Heart left ventricle (tissue), 16 donors: ENCODE measurements around the gene PLEKHA6. TPM values are rescaled to one million over a fixed set of nuclear protein-coding genes. Genes with fewer than 3 reads are reported as not detected.

Source experiments
- ATAC-seq, 4 donors: fragments of 200-7000 bp; cut with Tn5 transposase; one replicate each; pipeline ENCODE4 v1.9.1; 2020 to 2022; ENCODE audit warnings: moderate library complexity in 4 of 4, mild to moderate bottlenecking in 3 of 4, moderate number of reproducible peaks in 1 of 4
- DNase-seq, 5 donors: peaks; one replicate each; pipeline ENCODE4 v3.0.0-alpha.2; 2020
- H3K27ac ChIP-seq, 12 donors: fragments of 200-600 bp; sonication (generic) in 4 of 12; one replicate each; pipeline versions ENCODE4 v1.5.0 to v1.8.0; 2016 to 2022; ENCODE audit warnings: mild to moderate bottlenecking in 2 of 12
- H3K27me3 ChIP-seq, 9 donors: fragments of 200-600 bp; sonication (generic) in 2 of 9; one replicate each; pipeline versions ENCODE4 v1.5.1 to v1.8.0; 2016 to 2022; ENCODE audit warnings: mild to moderate bottlenecking in 3 of 9
- H3K36me3 ChIP-seq, 9 donors: fragments of 200-600 bp; sonication (generic) in 2 of 9; one replicate each; pipeline versions ENCODE4 v1.5.0 to v1.8.0; 2018 to 2022; ENCODE audit warnings: mild to moderate bottlenecking in 2 of 9
- H3K4me1 ChIP-seq, 12 donors: fragments of 200-600 bp; sonication (generic) in 4 of 12; one replicate each; pipeline versions ENCODE4 v1.5.0 to v1.8.0; 2016 to 2022; ENCODE audit warnings: mild to moderate bottlenecking in 3 of 12
- H3K4me3 ChIP-seq, 12 donors: fragments of 200-600 bp; sonication (generic) in 4 of 12; one replicate each; pipeline versions ENCODE4 v1.5.0 to v1.8.0; 2017 to 2022; ENCODE audit warnings: mild to moderate bottlenecking in 9 of 12, moderate library complexity in 4 of 12
- H3K9me3 ChIP-seq, 12 donors: fragments of 200-600 bp; sonication (generic) in 4 of 12; one replicate each; pipeline versions ENCODE4 v1.5.0 to v1.8.0; 2016 to 2022; ENCODE audit warnings: mild to moderate bottlenecking in 1 of 12
- POLR2A ChIP-seq, 2 donors: fragments of 450-650 bp; IDR thresholded peaks; one replicate each; pipeline ENCODE4 v1.6.1; 2017; ENCODE audit warnings: antibody characterized with exemption in 2 of 2, mild to moderate bottlenecking in 2 of 2, moderate library complexity in 2 of 2
- WGBS, 4 donors: extraction: QIAGEN DNeasy Blood & Tissue Kit in 2 of 4; methylation state at CpG; one replicate each; pipeline versions ENCODE4 v1.1.5 to v1.1.7; 2013 to 2018; 5-methylcytosine and 5-hydroxymethylcytosine counted together
- intact Hi-C, 10 donors: fragments of 100-400 bp; cut with DNase I; formaldehyde crosslinking; loops; one replicate each; pipeline versions ENCODE4 v1.11.1 to v1.14.2; 2022
- polyA plus RNA-seq, 2 donors: library from polyadenylated mRNA; stranded (reverse); fragments of 200-250 nt; gene quantifications; one replicate each; pipeline ENCODE4 v1.2.3, GENCODE V29; 2013
- total RNA-seq, 9 donors: library from RNA; depleted of rRNA in 2 of 9; stranded (reverse); fragments of >200 nt in 2 of 9; fragmentation: NEBNext Ultra II Directional in 3 of 9; extraction: Animal tissue kit (Norgen Biotek cat#: 25700) in 3 of 9; gene quantifications; one replicate each; pipeline versions ENCODE4 v1.1.0 to v1.2.4, GENCODE V29; 2016 to 2023
- TF ChIP-seq, protein P1 (sequence below), 12 donors: fragments of 200-600 bp; sonication (generic) in 4 of 12; IDR thresholded peaks; one replicate each; pipeline versions ENCODE4 v1.5.0 to v1.8.0; 2018 to 2022; ENCODE audit warnings: antibody characterized with exemption in 12 of 12, mild to moderate bottlenecking in 5 of 12
- donor health status: ischemic (EF 13 %, LVEDD 7.1; RV severe dilation, severe dysfunction).
- donor health status: healthy with polysubstance abuse.
- donor health status: DM: no; HTN: yes; CAD: no.
- donor health status: DM: no; HTN: no; CAD: no.
- donor health status: ischemic (EF 25% LVEDD 6.9; RV normal size, moderate dysfunction).
- donor health status: ischemic (EF 25% LVEDD 5.7; RV mildly dilated, moderate dysfunction).
- donor health status: healthy.
- donor health status: DM: yes; HTN: yes; CAD: no.
- donor health status: ischemic (EF 35%, LVEDD 5.7; RV mildly dilated, moderate dysfunction).
- donor health status: nonischemic (EF 11% LVEDD 7.7; RV severe dilation, severe dysfunction).
- donor health status: DM: yes; HTN: yes; CAD: no.
- donor health status: PGD.
- donor health status: ischemic (EF 29% LVEDD 5.4; RV normal size, mild dysfunction).
- donor health status: nonischemic (EF 23%, LVEDD 6.1; RV moderate dilation, normal function).

The PLEKHA6 gene
- total and polyA plus RNA-seq, 11 donors: 5.2 to 33.2 (median 18.9) TPM

DNA sequence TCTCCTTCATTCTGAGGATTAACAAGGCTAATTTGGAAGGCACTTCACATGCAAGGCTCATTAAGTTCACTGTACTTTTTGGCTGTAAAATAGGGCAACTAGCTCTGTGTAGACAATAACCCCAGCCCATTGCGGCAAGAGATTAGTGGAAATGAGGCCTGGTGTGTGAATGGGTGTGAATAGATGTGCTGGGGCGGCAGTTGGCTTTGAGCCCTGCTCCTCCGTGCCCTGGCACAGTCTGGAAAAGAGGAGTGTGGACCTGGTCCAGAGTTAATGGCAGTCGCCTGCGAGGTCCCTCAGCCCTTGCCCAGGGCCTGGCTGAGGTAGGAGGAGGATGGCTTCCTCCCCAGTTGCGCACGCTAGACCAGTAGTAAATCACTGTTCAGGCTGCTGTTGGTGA lies 168.3 kb downstream of the PLEKHA6 start:
- peaks cover 0 to 13% (median 0%) of the 10 kb centered on the region in 12 donors for H3K4me1 ChIP-seq
- ATAC-seq (no peak), DNase-seq (no peak)
- no peak overlapping the region for H3K4me3 ChIP-seq
- 73 to 81% (median 78%) methylated on average over 7 of the region's 7 CpGs for WGBS, 4 donors
- H3K36me3 ChIP-seq: no peaks in the 10 kb centered on the region
- H3K27ac ChIP-seq: no peak overlapping the region
- no peaks in the 10 kb centered on the region for H3K9me3 ChIP-seq
- H3K27me3 ChIP-seq: peaks cover 0 to 53% (median 30%) of the 10 kb centered on the region in 9 donors
- intact Hi-C loops: no loop called here
- TF ChIP-seq, protein P1, sequence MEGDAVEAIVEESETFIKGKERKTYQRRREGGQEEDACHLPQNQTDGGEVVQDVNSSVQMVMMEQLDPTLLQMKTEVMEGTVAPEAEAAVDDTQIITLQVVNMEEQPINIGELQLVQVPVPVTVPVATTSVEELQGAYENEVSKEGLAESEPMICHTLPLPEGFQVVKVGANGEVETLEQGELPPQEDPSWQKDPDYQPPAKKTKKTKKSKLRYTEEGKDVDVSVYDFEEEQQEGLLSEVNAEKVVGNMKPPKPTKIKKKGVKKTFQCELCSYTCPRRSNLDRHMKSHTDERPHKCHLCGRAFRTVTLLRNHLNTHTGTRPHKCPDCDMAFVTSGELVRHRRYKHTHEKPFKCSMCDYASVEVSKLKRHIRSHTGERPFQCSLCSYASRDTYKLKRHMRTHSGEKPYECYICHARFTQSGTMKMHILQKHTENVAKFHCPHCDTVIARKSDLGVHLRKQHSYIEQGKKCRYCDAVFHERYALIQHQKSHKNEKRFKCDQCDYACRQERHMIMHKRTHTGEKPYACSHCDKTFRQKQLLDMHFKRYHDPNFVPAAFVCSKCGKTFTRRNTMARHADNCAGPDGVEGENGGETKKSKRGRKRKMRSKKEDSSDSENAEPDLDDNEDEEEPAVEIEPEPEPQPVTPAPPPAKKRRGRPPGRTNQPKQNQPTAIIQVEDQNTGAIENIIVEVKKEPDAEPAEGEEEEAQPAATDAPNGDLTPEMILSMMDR (IDR thresholded peaks at IDR 0.05): no peak
- TF ChIP-seq POLR2A (IDR thresholded peaks at IDR 0.05): no peak

DNA sequence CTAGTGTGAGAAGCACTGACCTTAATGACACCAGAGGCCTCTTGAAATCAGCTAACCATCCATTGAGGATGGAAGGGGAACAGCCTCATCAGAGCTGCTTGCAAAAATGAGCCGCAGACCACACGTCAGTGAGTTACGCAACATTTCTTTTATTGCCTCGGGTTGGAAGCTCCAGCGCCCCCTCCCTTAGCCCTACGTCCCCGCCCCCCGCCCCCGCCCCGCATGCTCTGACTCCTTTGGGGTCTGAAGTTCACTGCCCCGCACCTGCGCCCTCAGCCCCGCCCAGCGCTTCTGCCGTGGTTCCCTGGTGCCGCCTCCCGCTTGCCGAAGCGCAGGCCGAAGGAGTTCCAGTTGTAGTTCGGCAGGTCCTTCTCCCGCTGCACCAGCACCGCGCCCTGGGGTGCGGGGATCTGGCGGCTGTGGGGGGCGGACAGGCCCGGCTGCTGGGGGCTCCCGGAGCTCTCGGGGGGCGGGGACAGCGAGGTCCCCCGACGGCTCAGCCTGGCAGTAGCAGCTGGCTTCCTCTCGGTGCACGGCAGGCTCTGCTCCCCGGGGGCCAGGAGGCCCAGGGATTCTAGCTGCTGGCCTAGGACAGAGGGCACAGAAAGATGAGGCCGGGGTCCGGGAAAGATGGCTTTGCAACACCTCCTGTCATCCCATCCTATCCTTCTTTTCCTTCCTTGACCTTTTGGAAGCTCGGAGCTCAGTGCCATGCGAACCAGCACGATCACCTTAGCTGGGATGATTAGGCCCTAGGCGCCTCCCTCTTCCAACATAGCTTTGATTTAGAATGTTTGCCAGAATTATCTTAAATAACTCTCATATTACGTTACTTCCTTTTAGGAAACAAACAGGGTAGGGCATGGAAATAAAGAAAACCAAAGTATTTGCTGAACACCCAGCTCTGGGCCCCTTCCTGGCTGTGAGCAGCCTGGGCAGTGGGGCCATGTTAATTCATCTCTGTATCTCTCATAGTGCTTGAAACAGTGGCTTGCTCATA lies 169.2 kb downstream of the PLEKHA6 start:
- Histone ChIP-seq H3K4me3 (peak overlapping the region in 8 of 12 donors; percentile 3 to 43 (median 18)), H3K9me3 (no peaks in the 10 kb centered on the region), H3K36me3 (no peaks in the 10 kb centered on the region), H3K4me1 (peaks cover 0 to 13% (median 0%) of the 10 kb centered on the region in 12 donors), H3K27me3 (peaks cover 0 to 61% (median 39%) of the 10 kb centered on the region in 9 donors), H3K27ac (no peak overlapping the region)
- no peak for TF ChIP-seq POLR2A (IDR thresholded peaks at IDR 0.05)
- TF ChIP-seq, protein P1 (IDR thresholded peaks at IDR 0.05): no peak
- intact Hi-C loops: no loop called here
- ATAC-seq (peak in 2 of 4 donors; percentile 11 to 75), DNase-seq (peak in 1 of 5 donors; percentile 39)
- WGBS, 4 donors: 21 to 33% (median 28%) methylated on average over 30 to 44 of the region's 44 CpGs

DNA sequence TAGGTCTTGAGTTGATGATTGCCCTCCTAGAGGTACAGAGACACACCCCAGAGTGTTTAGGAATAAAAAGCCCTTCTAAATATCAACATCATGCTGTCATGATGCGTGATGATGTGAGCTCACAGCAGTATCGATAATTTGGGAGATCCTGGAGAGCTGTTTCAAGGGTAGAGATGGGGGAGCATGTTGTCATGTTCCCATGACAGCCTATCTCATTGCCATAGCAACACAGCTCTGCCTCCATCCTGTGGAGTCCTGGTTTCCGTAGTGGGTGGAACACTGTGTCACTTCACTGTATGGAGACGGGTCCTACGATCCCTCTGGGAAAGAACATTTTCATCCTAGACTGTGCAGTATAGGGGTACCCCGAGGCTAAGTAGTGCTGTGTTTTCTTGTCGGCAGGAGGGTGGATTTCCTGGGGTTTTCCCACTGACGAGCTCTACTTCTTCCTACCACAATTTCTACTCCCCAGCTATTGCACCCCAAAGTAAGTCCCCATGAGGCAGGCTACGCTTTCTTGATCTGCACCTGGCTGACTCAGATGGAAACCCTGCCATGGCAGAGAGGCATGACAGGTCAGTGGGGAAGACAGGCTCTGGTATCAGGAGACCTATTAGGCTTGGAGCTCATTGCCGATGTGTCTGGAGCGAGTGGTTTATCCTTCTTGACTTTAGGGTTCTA lies 170.6 kb downstream of the PLEKHA6 start:
- WGBS, 4 donors: 66 to 86% (median 77%) methylated on average over 11 of the region's 11 CpGs
- Histone ChIP-seq H3K36me3 (no peaks in the 10 kb centered on the region), H3K4me3 (no peak overlapping the region), H3K27ac (no peak overlapping the region), H3K9me3 (no peaks in the 10 kb centered on the region), H3K4me1 (peaks cover 0 to 13% (median 0%) of the 10 kb centered on the region in 12 donors), H3K27me3 (peaks cover 0 to 66% (median 39%) of the 10 kb centered on the region in 9 donors)
- intact Hi-C loops: no loop called here
- TF ChIP-seq, protein P1 (IDR thresholded peaks at IDR 0.05): no peak
- TF ChIP-seq POLR2A (IDR thresholded peaks at IDR 0.05): no peak
- no peak for ATAC-seq
- no peak for DNase-seq

DNA sequence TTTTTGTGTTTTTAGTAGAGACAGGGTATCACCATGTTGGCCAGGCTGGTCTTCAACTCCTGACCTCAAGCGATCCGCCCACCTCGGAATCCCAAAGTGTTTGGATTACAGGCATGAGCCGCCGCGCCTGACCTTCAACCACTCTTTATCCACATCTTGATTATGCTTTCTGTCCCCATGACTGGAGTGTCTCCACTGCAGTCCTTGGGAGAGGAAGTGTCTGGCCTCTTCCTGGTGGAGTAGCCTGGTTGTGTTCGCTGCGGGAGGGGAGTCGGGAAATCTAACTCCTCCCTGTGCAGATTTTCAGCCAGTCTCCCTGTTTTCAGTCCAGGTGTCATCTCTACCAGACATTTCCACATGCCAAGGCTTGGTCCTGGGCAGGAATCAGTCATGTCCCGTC lies 173.1 kb downstream of the PLEKHA6 start:
- Histone ChIP-seq H3K4me1 (peaks cover 0 to 13% (median 0%) of the 10 kb centered on the region in 12 donors), H3K27me3 (peaks cover 0 to 56% (median 37%) of the 10 kb centered on the region in 9 donors), H3K4me3 (no peak overlapping the region), H3K9me3 (no peaks in the 10 kb centered on the region), H3K36me3 (no peaks in the 10 kb centered on the region), H3K27ac (no peak overlapping the region)
- WGBS, 4 donors: 61 to 64% (median 63%) methylated on average over 10 of the region's 10 CpGs
- TF ChIP-seq POLR2A (IDR thresholded peaks at IDR 0.05): no peak
- TF ChIP-seq, protein P1 (IDR thresholded peaks at IDR 0.05): no peak
- intact Hi-C loops: no loop called here
- DNase-seq (no peak), ATAC-seq (no peak)
